ENCODE data around the gene ZMIZ2. TPM values are rescaled to one million over a fixed set of nuclear protein-coding genes. Genes with fewer than 3 reads are reported as not detected.

The ZMIZ2 gene
- total RNA-seq, 1 donor from 2014 or later: 99.5 TPM

DNA sequence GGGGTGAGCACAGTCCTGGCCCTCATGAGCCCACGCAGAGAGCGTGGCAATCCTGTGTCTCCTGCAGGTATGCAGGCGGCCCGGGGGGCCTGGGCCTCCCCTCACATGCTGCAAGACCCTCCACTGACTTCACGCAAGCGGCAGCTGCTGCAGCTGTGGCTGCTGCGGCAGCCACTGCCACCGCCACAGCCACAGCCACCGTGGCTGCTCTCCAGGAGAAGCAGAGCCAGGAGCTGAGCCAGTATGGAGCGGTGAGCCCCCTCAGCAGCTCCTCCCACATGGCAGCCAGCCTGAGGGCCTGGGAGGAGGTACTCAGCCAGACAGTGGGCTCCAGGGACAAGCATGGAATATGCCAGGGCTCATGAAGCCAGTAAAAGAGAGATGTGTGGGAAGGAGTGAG, 8.7 kb downstream of the ZMIZ2 start:
- no peak overlapping the region for H3K4me3 Mint-ChIP-seq
- no peaks in the 10 kb centered on the region for H3K36me3 Mint-ChIP-seq (ENCODE audit: low read depth)
- DNase-seq (ENCODE audit: low read depth, low spot score): no peak
- no peak for TF ChIP-seq CTCF (conservative IDR thresholded peaks at IDR 0.05)
- no peaks in the 10 kb centered on the region for H3K9me3 Mint-ChIP-seq
- H3K27ac Mint-ChIP-seq (ENCODE audit: unreplicated experiment): no peak overlapping the region
- no peaks in the 10 kb centered on the region for H3K27me3 Mint-ChIP-seq (ENCODE audit: low read depth)
- peaks cover 4% of the 10 kb centered on the region for H3K4me1 Mint-ChIP-seq

- no peaks in the 10 kb centered on the region for H3K27me3 Mint-ChIP-seq (ENCODE audit: low read depth)
- no peaks in the 10 kb centered on the region for H3K9me3 Mint-ChIP-seq
- no peaks in the 10 kb centered on the region for H3K36me3 Mint-ChIP-seq (ENCODE audit: low read depth)
- DNase-seq (ENCODE audit: low read depth, low spot score): no peak
- no peak overlapping the region for H3K4me3 Mint-ChIP-seq
- no peak overlapping the region for H3K27ac Mint-ChIP-seq (ENCODE audit: unreplicated experiment)
- no peaks in the 10 kb centered on the region for H3K4me1 Mint-ChIP-seq
- TF ChIP-seq CTCF (conservative IDR thresholded peaks at IDR 0.05): no peak
These were observed 9.1 kb downstream of the ZMIZ2 start for GRCh38 chr7:44757739-44758138.

GRCh38 chr7:44759246-44759645, 10.6 kb downstream of the ZMIZ2 start:
- no peaks in the 10 kb centered on the region for H3K9me3 Mint-ChIP-seq
- no peak overlapping the region for H3K4me3 Mint-ChIP-seq
- H3K27me3 Mint-ChIP-seq (ENCODE audit: low read depth): no peaks in the 10 kb centered on the region
- H3K4me1 Mint-ChIP-seq: no peaks in the 10 kb centered on the region
- no peak for TF ChIP-seq CTCF (conservative IDR thresholded peaks at IDR 0.05)
- DNase-seq (ENCODE audit: low read depth, low spot score): no peak
- peaks cover 3% of the 10 kb centered on the region for H3K36me3 Mint-ChIP-seq (ENCODE audit: low read depth)
- no peak overlapping the region for H3K27ac Mint-ChIP-seq (ENCODE audit: unreplicated experiment)

GRCh38 chr7:44760034-44760580, 11.5 kb downstream of the ZMIZ2 start:
- Mint-ChIP-seq H3K36me3 (ENCODE audit: low read depth) (peaks cover 6% of the 10 kb centered on the region), H3K4me3 (no peak overlapping the region), H3K27me3 (ENCODE audit: low read depth) (no peaks in the 10 kb centered on the region), H3K27ac (ENCODE audit: unreplicated experiment) (no peak overlapping the region), H3K9me3 (no peaks in the 10 kb centered on the region), H3K4me1 (no peaks in the 10 kb centered on the region)
- TF ChIP-seq CTCF (conservative IDR thresholded peaks at IDR 0.05): no peak
- DNase-seq (ENCODE audit: low read depth, low spot score): no peak

DNA sequence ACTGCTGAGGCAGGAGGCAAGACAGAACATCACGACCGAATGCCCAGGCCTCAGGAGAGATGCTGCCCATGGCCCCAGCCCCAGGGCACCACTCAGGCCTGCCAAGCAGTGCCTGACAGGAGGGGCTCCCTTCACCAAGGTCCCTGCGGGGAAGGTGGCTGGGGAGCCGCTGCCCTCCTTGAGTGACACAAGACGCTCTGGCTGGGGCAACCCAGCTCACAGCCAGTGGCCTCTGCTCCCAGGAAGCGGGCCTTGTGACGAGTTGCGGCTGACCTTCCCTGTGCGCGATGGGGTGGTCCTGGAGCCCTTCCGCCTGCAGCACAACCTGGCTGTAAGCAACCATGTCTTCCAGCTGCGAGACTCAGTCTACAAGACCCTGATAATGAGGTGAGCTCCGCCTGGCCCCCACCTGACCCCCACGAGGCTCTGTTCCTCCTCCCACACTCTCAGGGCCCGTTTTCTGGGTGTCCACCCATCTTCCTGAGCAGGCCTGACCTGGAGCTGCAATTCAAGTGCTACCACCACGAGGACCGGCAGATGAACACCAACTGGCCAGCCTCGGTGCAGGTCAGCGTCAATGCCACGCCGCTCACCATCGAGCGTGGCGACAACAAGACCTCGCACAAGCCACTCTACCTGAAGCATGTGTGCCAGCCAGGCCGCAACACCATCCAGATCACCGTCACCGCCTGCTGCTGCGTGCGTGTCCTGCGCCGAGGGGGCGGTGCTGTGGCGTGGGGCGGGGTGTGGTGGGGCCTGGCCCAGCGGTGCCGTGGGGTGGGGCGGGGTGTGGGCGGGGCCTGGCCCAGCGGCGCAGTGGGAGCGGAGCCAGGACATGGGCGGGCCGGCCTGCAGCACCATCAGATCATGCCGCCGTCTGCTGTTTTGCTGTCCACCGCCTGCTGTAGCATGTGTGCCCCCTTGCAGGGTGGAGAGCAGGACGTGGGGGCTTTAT, 12.8 kb downstream of the ZMIZ2 start:
- no peak for TF ChIP-seq CTCF (conservative IDR thresholded peaks at IDR 0.05)
- DNase-seq (ENCODE audit: low read depth, low spot score): no peak
- no peaks in the 10 kb centered on the region for H3K27me3 Mint-ChIP-seq (ENCODE audit: low read depth)
- H3K36me3 Mint-ChIP-seq (ENCODE audit: low read depth): peaks cover 6% of the 10 kb centered on the region
- H3K4me3 Mint-ChIP-seq: no peak overlapping the region
- H3K4me1 Mint-ChIP-seq: no peaks in the 10 kb centered on the region
- H3K27ac Mint-ChIP-seq (ENCODE audit: unreplicated experiment): no peak overlapping the region
- no peaks in the 10 kb centered on the region for H3K9me3 Mint-ChIP-seq
